Measurements from ENCODE around the gene CHPT1. TPM values are rescaled to one million over a fixed set of nuclear protein-coding genes. Genes with fewer than 3 reads are reported as not detected.

CHPT1 gene
- total and polyA plus RNA-seq, 2 donors (not counting 3 experiments of a cell fraction or from before 2014, with no cell fraction given), result 12.1 to 19.3 TPM

GRCh38 chr12:101743242-101743641 is 45.8 kb downstream of the CHPT1 start:
- TF ChIP-seq GATA2 (IDR thresholded peaks at IDR 0.05; ENCODE audit: insufficient read depth, insufficient read length, low read depth, low read length) (no peak), MYC (IDR thresholded peaks at IDR 0.05; ENCODE audit: low read depth, low read length) (no peak), MAX (IDR thresholded peaks at IDR 0.05; ENCODE audit: insufficient read depth, insufficient read length) (no peak), POLR2AphosphoS5 (IDR thresholded peaks at IDR 0.05; ENCODE audit: insufficient read depth, low read depth, low read length) (no peak), JUN (IDR thresholded peaks at IDR 0.05; ENCODE audit: borderline replicate concordance, insufficient read depth, insufficient read length, low read depth) (no peak), FOS (IDR thresholded peaks at IDR 0.05; ENCODE audit: borderline replicate concordance, insufficient read depth, low read length) (no peak), POLR2A (IDR thresholded peaks at IDR 0.05; ENCODE audit: low read depth, low read length) (no peak), EZH2 (IDR thresholded peaks at IDR 0.05; ENCODE audit: borderline replicate concordance, low read depth, low read length, severe bottlenecking) (no peak), CTCF (IDR thresholded peaks at IDR 0.05; ENCODE audit: extremely low read depth in 1 of 2, insufficient read depth in 1 of 2, low read depth in 1 of 2, low read length in 2 of 2) (no peak)

More at GRCh38 chr12:101743242-101743641, 45.8 kb downstream of the CHPT1 start:
- Histone ChIP-seq H3K9ac (replicated peaks; ENCODE audit: extremely low read depth, insufficient read depth, low read length) (no peak overlapping the region), H3K4me3 (replicated peaks in 1 of 3; ENCODE audit: insufficient read depth in 1 of 3, low read depth in 1 of 3, low read length in 3 of 3) (no peak overlapping the region), H3K27ac (ENCODE audit: insufficient read depth, low read depth, low read length) (no peak overlapping the region), H3K79me2 (ENCODE audit: control insufficient read depth, insufficient read depth, low read length) (no peaks in the 10 kb centered on the region), H2AFZ (ENCODE audit: low read depth, low read length) (no peak overlapping the region), H3K9me1 (replicated peaks; ENCODE audit: control insufficient read depth, extremely low read depth, insufficient read depth, low read length) (no peaks in the 10 kb centered on the region), H4K20me1 (replicated peaks; ENCODE audit: control insufficient read depth, extremely low read depth, insufficient read depth, low read length) (no peaks in the 10 kb centered on the region), H3K4me2 (ENCODE audit: insufficient read depth, low read length) (no peak overlapping the region), H3K36me3 (ENCODE audit: control insufficient read depth in 2 of 2, extremely low read depth in 1 of 2, insufficient read depth in 2 of 2, low read length in 2 of 2) (peaks cover 0 to 10% of the 10 kb centered on the region in 2 experiments), H3K9me3 (replicated peaks; ENCODE audit: control insufficient read depth, insufficient read depth, low read length) (no peaks in the 10 kb centered on the region), H3K27me3 (ENCODE audit: control insufficient read depth in 2 of 2, insufficient read depth in 2 of 2, low read length in 2 of 2) (no peaks in the 10 kb centered on the region), H3K4me1 (ENCODE audit: control insufficient read depth, extremely low read depth, insufficient read depth, low read length) (no peaks in the 10 kb centered on the region)
- CTCF ChIA-PET, result interaction anchor here (1.0 to 2.4 kb wide), 2 partner anchors 16 to 328 kb away, joined by 5 to 7 read pairs; no protein-coding TSS in a partner anchor
- DNase-seq (ENCODE audit: low read depth, low spot score) (no peak), FAIRE-seq (no peak)
- POLR2A ChIA-PET, result no interaction called here
- BruUV-seq (replicated peaks), result no TSS peak
- dilution Hi-C loops (cut with MboI; ENCODE audit: extremely low pct_ligation_motif_present, low sequenced_read_pairs) (no loop called here), intact Hi-C loops (cut with micrococcal nuclease) (no loop called here)

All from endothelial cell of umbilical vein (primary cell).